Upper lobe of right lung (tissue), 1 donor: ENCODE measurements around the gene ETV1. TPM values are rescaled to one million over a fixed set of nuclear protein-coding genes. Genes with fewer than 3 reads are reported as not detected.

Experiments
- ATAC-seq: fragments of 200-7000 bp; cut with Tn5 transposase; one replicate; pipeline ENCODE4 v1.9.1; 2020; ENCODE audit warnings: mild to moderate bottlenecking, moderate library complexity
- DNase-seq: peaks from one replicate; pipeline ENCODE4 v3.0.0-alpha.2; 2020
- H3K27ac ChIP-seq: fragments of 200-600 bp; one replicate; pipeline ENCODE4 v1.8.0; 2022
- H3K27me3 ChIP-seq: fragments of 200-600 bp; one replicate; pipeline ENCODE4 v1.8.0; 2022; ENCODE audit warnings: mild to moderate bottlenecking
- H3K36me3 ChIP-seq: fragments of 200-600 bp; one replicate; pipeline ENCODE4 v1.8.0; 2022
- H3K4me1 ChIP-seq: fragments of 200-600 bp; one replicate; pipeline ENCODE4 v1.8.0; 2022
- H3K4me3 ChIP-seq: fragments of 200-600 bp; one replicate; pipeline ENCODE4 v1.8.0; 2022; ENCODE audit warnings: mild to moderate bottlenecking
- H3K9me3 ChIP-seq: fragments of 200-600 bp; one replicate; pipeline ENCODE4 v1.8.0; 2022
- CTCF ChIP-seq: fragments of 200-600 bp; IDR thresholded peaks from one replicate; pipeline ENCODE4 v1.8.0; 2022; ENCODE audit warnings: antibody characterized with exemption
- intact Hi-C: fragments of 100-400 bp; cut with DNase I; formaldehyde crosslinking; loops from one replicate; pipeline ENCODE4 v1.11.0; 2022
- total RNA-seq: library from RNA; stranded (reverse); fragmentation: NEBNext Ultra II Directional; extraction: Animal tissue kit (Norgen Biotek cat#: 25700); gene quantifications from one replicate; pipeline ENCODE4 v1.2.1, GENCODE V29; 2021
- donor health status: DM: no; HTN: yes; CAD: no; lungs with severe emphysema.

ETV1 gene
- total RNA-seq, 1 donor from 2014 or later = 110 TPM

- no peak for TF ChIP-seq CTCF
- Histone ChIP-seq H3K9me3 (no peaks in the 10 kb centered on the region), H3K36me3 (no peaks in the 10 kb centered on the region), H3K27me3 (no peaks in the 10 kb centered on the region), H3K4me1 (no peaks in the 10 kb centered on the region), H3K27ac (peak overlapping the region; percentile 87), H3K4me3 (peak overlapping the region; percentile 62)
- no peak for ATAC-seq
- intact Hi-C loops = no loop called here
- no peak for DNase-seq
These were observed 2.1 kb downstream of the ETV1 start for GRCh38 chr7:13987395-13987794.

- Histone ChIP-seq H3K27ac (peak overlapping the region; percentile 87), H3K4me3 (peak overlapping the region; percentile 62), H3K4me1 (no peaks in the 10 kb centered on the region), H3K36me3 (no peaks in the 10 kb centered on the region), H3K27me3 (no peaks in the 10 kb centered on the region), H3K9me3 (no peaks in the 10 kb centered on the region)
- no peak for ATAC-seq
- intact Hi-C loops = no loop called here
- TF ChIP-seq CTCF = no peak
- no peak for DNase-seq
These were observed 3.3 kb downstream of the ETV1 start for GRCh38 chr7:13986208-13986607.

GRCh38 chr7:13984831-13985685, 4.4 kb downstream of the ETV1 start:
- H3K4me1 ChIP-seq = no peaks in the 10 kb centered on the region
- H3K4me3 ChIP-seq = peak overlapping the region; percentile 62
- peak overlapping the region; percentile 87 for H3K27ac ChIP-seq

GRCh38 chr7:13984061-13984460, 5.4 kb downstream of the ETV1 start:
- no peaks in the 10 kb centered on the region for H3K4me1 ChIP-seq
- no peak for ATAC-seq
- H3K27ac ChIP-seq = peak overlapping the region; percentile 43
- H3K9me3 ChIP-seq = no peaks in the 10 kb centered on the region
- H3K36me3 ChIP-seq = no peaks in the 10 kb centered on the region
- no peak for TF ChIP-seq CTCF
- H3K27me3 ChIP-seq = no peaks in the 10 kb centered on the region
- DNase-seq = no peak
- peak overlapping the region; percentile 62 for H3K4me3 ChIP-seq
- intact Hi-C loops = no loop called here

More at GRCh38 chr7:13984831-13985685, 4.4 kb downstream of the ETV1 start:
- DNase-seq (no peak), ATAC-seq (no peak)
- Histone ChIP-seq H3K27me3 (no peaks in the 10 kb centered on the region), H3K9me3 (no peaks in the 10 kb centered on the region), H3K36me3 (no peaks in the 10 kb centered on the region)
- no peak for TF ChIP-seq CTCF
- intact Hi-C loops = no loop called here

- DNase-seq = no peak
- intact Hi-C loops = no loop called here
- Histone ChIP-seq H3K36me3 (no peaks in the 10 kb centered on the region), H3K4me3 (peak overlapping the region; percentile 9), H3K27ac (no peak overlapping the region), H3K9me3 (no peaks in the 10 kb centered on the region), H3K4me1 (no peaks in the 10 kb centered on the region), H3K27me3 (no peaks in the 10 kb centered on the region)
- ATAC-seq = no peak
- TF ChIP-seq CTCF = no peak
These were observed 6.4 kb downstream of the ETV1 start for GRCh38 chr7:13982940-13983677.
